ENCODE results near the gene CDH4. TPM values are rescaled to one million over a fixed set of nuclear protein-coding genes. Genes with fewer than 3 reads are reported as not detected.

CDH4 gene
- total RNA-seq, 1 donor from 2014 or later: 2.2 TPM

DNA sequence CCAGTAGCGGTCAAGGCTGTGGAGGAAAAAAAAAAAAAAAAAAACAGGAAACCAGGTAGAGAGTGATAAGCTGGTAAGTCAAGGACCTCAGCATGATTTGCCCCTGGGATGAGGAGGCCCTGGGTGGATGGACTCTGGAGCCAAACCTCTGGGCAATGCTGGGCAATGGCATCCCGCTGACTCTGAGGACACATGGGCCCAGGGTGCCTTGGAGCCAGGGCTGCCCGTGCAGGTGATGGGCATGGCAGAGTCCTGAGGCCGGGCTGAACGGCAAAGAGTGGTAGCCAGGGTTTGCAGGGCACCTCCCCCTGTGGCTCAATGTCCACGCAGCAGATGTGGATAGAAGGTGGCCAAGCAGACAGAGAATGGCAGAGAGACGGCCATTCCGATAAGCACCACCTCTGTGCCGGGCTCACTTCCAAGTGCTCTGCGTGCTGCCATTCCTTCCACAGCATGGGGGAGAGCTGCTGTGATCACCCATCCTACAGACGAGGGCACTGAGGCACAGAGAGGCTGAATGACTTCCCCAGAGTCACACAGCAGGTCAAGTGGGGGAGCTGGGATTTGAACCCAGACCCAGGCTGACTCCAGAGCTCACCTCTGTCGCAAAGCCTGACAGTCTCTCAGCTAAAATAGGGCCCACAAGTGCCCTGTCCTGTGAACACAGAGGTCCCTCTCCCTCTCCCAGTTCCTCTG, 353.9 kb downstream of the CDH4 start:
- intact Hi-C loops (cut with DNase I): no loop called here
- ATAC-seq (no peak), DNase-seq (ENCODE audit: low spot score) (no peak)

DNA sequence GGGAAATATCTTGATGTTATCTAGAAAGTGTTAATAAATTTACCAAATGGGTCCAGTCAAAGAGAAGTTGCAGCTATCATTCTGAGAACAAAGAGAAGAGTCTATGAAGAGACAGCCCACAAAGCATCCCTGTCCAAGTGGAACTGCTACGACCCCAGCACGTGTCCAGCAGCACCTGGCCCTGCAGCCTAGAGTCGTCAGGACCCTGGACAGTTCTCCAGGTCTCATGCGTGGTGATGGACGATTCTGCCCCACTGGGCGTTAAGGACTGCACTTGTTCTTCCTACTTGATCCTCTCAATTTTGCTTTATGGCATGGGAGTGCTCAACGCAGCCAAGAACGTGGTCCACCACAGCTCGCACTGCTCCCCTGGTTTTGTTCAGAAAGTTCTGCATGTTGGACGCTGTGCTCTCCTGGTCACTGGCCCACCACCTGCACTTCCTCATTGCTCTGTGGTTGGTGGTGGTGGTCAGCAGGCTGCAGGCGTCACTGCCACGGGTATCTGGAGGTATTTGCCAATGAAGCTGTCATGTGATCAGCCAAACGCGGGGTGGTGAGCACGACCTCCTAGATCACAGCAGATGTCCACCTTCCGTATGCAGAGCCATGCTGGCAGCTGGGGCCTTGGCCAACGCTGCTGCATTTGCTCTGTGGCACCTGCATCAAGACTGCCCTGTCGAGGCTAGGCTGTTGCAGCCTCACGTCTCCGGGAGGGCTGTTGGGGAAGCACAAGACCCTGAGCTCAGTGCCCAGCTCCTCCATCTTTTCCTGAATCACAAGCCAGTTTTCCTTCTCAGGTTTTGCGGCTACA, 356.4 kb downstream of the CDH4 start:
- intact Hi-C loops (cut with DNase I): no loop called here
- DNase-seq (ENCODE audit: low spot score): no peak

DNA sequence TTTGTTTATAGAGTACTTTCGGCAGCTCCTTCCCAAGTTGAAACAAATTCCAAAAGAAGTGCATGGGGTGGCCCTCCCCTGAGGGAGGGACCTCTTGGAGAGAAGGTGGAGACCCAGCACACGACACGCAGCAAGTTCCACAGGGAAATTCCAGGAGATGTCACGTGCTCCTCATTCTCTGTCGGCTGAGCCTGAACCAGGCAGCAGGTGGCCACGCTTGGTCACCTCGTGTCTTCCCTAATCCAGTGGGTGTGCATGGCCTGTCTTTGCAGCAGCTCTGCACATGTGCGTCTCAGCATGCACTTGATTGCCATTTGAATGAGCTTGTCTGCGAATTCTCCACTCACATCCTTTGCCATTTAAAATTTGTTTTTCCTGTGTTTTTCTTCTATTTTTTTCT, 357.4 kb downstream of the CDH4 start:
- intact Hi-C loops (cut with DNase I): no loop called here
- DNase-seq (ENCODE audit: low spot score) (no peak), ATAC-seq (no peak)

More for the DNA sequence above, 356.4 kb downstream of the CDH4 start:
- no peak for ATAC-seq

DNA sequence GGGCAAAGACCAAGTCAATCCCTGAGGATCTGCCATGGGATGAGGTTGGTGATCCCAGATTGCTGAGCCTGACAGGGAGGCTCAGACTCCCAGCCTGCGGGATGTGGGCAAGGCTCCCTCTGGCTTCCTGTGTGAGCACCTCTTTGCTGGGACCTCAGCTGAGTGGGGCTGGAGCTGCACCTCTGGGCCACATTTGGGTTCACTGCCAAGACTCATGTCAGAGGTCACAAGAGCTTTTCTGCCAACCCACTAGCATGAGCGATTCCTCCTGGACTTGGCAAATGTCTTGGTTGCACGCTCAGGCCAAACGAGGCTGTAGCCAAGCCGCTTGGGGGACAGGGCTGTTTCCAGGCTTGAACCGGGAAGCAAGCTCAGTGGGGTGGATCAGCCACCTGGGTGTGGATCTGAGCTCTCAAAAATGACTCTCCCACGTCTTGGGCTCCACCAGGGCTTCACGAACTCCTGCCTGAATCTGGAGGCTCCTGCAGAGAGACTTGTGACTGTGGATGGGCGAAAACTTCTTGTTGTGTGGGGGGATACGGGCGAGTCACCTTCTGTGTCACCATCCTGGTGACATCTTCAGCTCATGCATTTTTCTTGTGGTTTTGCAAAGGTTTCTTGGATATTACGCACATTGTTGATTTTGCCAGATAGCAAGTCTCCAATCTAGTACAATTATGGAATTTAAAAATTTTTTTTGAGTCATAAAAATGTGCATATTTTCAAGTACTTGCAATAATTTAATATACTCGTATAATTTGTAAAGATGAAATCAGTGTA, 359.5 kb downstream of the CDH4 start:
- no peak for DNase-seq (ENCODE audit: low spot score)
- intact Hi-C loops (cut with DNase I): no loop called here
- ATAC-seq: no peak

DNA sequence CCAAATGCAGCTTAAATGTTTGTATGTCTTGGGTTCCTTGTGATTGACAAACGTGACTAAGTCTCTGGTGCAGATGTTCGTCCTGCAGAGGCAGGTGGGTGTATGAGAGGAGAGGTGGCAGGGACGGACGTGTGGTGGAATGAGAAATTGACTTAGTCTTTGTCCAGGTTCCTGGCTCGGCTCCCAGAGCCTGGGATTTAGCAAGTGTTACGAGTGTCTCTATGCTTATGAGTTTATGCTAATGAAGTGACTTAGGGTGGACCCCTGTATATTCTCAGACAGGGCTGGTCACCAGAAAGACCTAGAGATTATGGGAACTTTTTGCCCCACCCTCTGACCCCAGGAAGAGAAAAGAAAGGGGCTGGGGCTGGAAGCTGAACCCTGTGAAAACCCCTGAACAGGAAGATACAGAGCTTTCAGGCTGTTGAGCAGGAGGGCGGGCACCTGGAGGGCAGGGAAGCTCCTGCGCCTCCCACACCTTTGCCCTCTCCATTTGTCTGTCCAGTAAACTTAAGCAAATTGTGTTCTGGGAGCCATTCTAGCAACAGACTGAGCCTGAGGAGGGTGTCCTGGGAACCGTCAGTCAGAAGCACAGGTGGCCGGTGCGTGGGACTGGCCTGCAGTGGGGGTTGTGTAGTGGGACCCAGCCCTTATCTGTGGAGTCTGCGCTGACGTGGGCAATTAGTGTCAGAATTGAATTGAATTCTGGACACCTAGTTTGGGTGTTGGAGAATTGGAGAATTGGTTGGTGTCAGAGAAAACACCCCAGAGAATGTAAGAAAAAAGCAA, 362.1 kb downstream of the CDH4 start:
- DNase-seq (ENCODE audit: low spot score) (no peak), ATAC-seq (no peak)
- intact Hi-C loops (cut with DNase I): no loop called here

GRCh38 chr20:61614706-61615100, 362.6 kb downstream of the CDH4 start:
- no peak for ATAC-seq
- intact Hi-C loops (cut with DNase I): no loop called here
- no peak for DNase-seq (ENCODE audit: low spot score)

DNA sequence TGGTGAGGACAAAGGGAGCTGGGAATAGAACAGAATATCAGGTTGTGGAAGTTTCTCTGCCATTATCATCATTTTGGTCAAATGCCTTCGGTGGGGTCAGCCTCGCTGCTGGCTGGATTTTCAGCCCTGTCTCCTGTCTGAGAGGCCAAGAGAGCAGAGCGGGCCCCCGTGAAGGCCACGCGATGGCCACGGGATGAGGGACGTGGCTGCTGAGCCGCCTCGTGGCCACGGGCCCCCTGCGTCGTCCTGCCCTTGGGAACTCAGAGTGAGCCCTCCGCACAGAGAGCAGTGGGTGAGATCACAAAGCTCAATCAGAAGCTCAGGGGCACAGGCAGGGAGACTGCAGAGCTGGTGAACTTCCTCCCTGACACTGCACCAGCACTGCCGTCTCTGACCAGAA, 363.7 kb downstream of the CDH4 start:
- intact Hi-C loops (cut with DNase I): no loop called here
- ATAC-seq: no peak
- DNase-seq (ENCODE audit: low spot score): no peak

- DNase-seq (ENCODE audit: low spot score) (no peak), ATAC-seq (no peak)
- intact Hi-C loops (cut with DNase I): no loop called here
Observed at GRCh38 chr20:61619751-61620150, 367.7 kb downstream of the CDH4 start.

- intact Hi-C loops (cut with DNase I): no loop called here
- ATAC-seq (no peak), DNase-seq (ENCODE audit: low spot score) (no peak)
Observed at GRCh38 chr20:61620174-61620573, 368.1 kb downstream of the CDH4 start.

DNA sequence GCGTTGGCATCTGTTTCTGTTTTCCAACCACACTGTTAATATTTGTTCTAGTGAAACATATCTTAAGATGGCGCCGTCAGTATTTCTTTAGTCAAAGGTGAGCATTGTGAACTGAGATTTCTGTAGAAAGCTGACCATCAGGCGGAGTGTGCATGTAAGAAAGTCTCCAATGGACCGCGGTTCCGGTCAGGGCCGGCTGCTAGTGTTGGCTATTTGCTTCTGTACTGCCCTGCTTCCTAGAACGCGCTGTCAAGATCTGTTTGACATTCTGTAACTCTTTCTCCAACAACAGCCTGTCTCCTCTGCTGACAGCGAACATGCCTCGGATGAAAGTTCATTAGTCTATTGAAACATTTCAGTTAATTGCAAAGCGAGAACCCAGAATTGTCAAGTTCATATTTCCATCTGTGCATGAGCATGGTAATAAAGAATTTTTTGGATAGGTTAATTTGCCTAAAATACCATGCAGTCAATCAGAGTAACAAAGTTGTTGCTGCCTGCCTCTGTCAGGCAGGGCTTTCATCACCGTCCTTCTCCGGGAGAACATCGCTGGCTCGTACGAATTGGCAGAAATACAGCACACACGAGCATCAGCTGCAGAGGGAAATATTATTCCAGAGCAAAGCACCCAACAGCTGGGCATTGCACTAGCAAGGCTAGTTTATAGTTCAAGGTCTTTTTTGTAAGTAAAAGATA, 369.1 kb downstream of the CDH4 start:
- ATAC-seq: no peak
- DNase-seq (ENCODE audit: low spot score): no peak
- intact Hi-C loops (cut with DNase I): no loop called here

- intact Hi-C loops (cut with DNase I): no loop called here
- no peak for ATAC-seq
- DNase-seq (ENCODE audit: low spot score): no peak
Observed at GRCh38 chr20:61621852-61622251, 369.8 kb downstream of the CDH4 start.

GRCh38 chr20:61623451-61623850, 371.4 kb downstream of the CDH4 start:
- intact Hi-C loops (cut with DNase I): no loop called here
- no peak for ATAC-seq
- no peak for DNase-seq (ENCODE audit: low spot score)

GRCh38 chr20:61625246-61625645, 373.2 kb downstream of the CDH4 start:
- intact Hi-C loops (cut with DNase I): no loop called here

DNA sequence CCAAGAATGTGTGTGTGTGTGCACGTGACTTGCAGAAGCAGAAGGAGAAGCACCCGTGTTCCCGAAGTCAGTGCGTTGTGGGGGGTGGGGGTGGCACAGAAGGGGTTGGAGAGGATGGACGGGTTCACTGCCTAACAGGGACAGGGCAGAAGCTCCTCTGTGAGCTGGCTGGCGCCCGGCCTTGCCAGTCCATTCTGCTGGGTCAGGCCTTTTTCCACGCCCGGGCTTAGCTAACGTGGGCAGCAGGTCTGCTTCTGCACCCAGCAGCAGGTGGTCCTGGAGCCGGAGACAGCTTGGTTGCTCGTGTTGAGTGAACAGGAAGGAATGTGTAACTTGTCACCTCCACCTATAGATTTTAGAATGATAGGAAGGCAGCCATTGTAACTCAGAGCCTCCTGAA, 374.4 kb downstream of the CDH4 start:
- intact Hi-C loops (cut with DNase I): no loop called here
- ATAC-seq: no peak

More at GRCh38 chr20:61625246-61625645, 373.2 kb downstream of the CDH4 start:
- DNase-seq (ENCODE audit: low spot score) (no peak), ATAC-seq (no peak)

GRCh38 chr20:61627791-61628415, 375.8 kb downstream of the CDH4 start:
- no peak for DNase-seq (ENCODE audit: low spot score)
- ATAC-seq: no peak
- intact Hi-C loops (cut with DNase I): no loop called here

More for the DNA sequence above, 374.4 kb downstream of the CDH4 start:
- DNase-seq (ENCODE audit: low spot score): no peak

DNA sequence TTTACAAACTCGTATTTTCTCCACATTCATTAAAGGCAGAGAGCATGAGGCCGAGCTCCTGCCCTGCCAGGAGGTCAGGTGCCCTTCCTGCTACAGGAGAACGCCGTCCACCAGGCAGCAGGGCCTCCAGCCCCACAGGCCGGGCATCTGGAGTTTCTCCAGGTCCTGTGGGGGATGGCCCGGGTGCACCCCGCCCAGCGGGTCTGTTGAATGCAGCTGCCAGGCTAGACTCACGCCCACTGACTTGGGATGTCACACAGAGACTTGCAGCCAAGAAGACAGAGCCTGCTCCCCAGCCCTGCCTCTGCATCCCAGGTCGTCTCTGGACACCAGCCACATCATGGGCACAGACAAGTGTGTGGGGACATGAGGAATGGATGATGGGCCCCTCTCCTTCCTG, 376.4 kb downstream of the CDH4 start:
- intact Hi-C loops (cut with DNase I): no loop called here

DNA sequence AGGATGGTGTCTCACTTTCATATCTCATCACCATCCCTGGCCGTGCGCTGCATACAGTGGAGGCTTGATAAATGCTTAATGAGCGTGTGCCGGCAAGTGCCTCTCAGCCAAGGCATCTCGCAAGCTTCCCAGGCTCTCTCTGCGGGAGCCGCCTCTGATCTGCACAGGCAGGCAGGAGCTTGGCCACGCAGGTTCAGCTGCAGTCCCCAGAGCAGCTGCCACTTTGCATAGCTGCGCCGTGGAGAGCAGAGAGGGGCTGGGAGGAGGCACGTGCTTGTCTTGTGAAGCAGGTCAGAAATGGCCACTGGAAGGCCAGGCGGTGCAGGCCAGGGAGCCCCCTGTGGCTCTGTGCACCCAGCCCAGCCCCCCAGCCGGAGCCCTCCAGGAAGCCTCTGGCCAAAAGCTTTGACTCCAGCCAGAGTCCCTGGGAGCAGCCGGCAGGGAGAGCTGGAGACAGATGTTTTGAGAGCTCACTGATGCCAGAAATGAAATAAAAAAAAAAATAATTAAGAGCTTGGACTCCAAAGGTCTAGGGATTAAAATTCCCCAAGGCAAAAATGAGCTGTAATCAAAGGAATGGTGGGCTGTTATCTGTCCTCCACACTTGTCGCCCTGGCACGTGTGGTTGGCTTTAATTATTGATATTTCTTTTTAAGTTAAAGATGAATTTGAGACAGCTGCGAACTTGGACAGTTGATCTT, 377.0 kb downstream of the CDH4 start:
- DNase-seq (ENCODE audit: low spot score): no peak
- no peak for ATAC-seq
- intact Hi-C loops (cut with DNase I): no loop called here

More for the DNA sequence above, 376.4 kb downstream of the CDH4 start:
- no peak for ATAC-seq
- no peak for DNase-seq (ENCODE audit: low spot score)
